ENCODE results near the gene GALNT17.

The GALNT17 gene

GRCh38 chr7:71753236-71753635 lies 621.3 kb downstream of the GALNT17 start:
- no peak for TF ChIP-seq CTCF (IDR thresholded peaks at IDR 0.05)

GRCh38 chr7:71753956-71754664 lies 622.2 kb downstream of the GALNT17 start:
- no peak for TF ChIP-seq CTCF (IDR thresholded peaks at IDR 0.05)

GRCh38 chr7:71754828-71755227 lies 622.9 kb downstream of the GALNT17 start:
- TF ChIP-seq CTCF (IDR thresholded peaks at IDR 0.05) = no peak

- no peak for TF ChIP-seq CTCF (IDR thresholded peaks at IDR 0.05)
Observed at GRCh38 chr7:71761336-71761735, 629.4 kb downstream of the GALNT17 start.
